ENCODE results near the gene UNKL.

DNA sequence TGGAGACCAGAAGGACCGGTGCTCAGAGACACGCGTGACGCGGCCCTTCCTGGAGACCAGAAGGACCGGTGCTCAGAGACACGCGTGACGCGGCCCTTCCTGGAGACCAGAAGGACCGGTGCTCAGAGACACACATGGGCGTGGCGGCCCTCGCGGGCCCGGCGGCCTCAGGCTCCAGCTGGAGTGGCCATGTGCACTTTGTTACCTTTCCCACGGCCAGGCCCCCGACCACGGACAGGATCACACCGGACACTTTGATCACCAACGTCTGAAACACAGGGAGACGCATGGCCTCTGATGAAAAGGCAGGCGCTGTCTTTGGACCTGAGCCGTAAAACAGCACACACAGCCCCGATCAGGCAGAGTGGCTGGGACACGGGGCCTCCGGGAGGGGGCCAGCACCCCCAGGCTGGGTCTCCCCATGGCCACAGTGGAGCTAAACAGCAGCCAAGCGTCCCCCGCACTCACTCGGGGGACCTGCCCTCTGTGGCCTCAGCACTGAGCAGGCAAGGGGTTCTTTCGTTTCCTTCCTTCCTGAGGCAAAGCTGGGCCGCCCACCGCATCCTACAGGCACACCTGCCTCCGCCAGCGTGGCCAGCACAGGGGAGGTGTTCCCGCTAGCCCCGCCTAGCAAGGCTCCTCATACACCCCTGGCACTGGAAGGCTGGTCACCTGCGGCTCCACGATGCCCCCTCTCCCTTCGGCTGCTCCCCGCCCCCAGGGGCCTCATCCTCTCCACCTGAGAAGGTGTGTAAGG is 43.2 kb upstream of the UNKL start:
- TF ChIP-seq POLR2A (IDR thresholded peaks at IDR 0.05), result no peak
- TF ChIP-seq, protein P1, sequence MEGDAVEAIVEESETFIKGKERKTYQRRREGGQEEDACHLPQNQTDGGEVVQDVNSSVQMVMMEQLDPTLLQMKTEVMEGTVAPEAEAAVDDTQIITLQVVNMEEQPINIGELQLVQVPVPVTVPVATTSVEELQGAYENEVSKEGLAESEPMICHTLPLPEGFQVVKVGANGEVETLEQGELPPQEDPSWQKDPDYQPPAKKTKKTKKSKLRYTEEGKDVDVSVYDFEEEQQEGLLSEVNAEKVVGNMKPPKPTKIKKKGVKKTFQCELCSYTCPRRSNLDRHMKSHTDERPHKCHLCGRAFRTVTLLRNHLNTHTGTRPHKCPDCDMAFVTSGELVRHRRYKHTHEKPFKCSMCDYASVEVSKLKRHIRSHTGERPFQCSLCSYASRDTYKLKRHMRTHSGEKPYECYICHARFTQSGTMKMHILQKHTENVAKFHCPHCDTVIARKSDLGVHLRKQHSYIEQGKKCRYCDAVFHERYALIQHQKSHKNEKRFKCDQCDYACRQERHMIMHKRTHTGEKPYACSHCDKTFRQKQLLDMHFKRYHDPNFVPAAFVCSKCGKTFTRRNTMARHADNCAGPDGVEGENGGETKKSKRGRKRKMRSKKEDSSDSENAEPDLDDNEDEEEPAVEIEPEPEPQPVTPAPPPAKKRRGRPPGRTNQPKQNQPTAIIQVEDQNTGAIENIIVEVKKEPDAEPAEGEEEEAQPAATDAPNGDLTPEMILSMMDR (IDR thresholded peaks at IDR 0.05 in 4 of 5, conservative IDR thresholded peaks at IDR 0.05 in 1 of 5), result no peak
